ENCODE measurements around the gene FJX1.
A peak's percentile ranks its signal among the peaks of the same experiment; 100 is the strongest.

FJX1 gene

GRCh38 chr11:35662649-35663407, 44.6 kb downstream of the FJX1 start, which contains the start of gene TRIM44 (continued):
- TF ChIP-seq ZNF645 (tag by site-specific recombination; IDR thresholded peaks at IDR 0.05), result 0 out of 2 replicates have a peak, but pooled peaks have one; percentile 28
- peak; percentile 70 for TF ChIP-seq ZFP69B (tag by site-specific recombination; IDR thresholded peaks at IDR 0.05)
- no peak for TF ChIP-seq ZNF221 (tag by site-specific recombination; IDR thresholded peaks at IDR 0.05; ENCODE audit: borderline replicate concordance)
- TF ChIP-seq ZNF514 (tag by site-specific recombination; IDR thresholded peaks at IDR 0.05), result no peak
- no peak for TF ChIP-seq ZNF747 (tag by site-specific recombination; IDR thresholded peaks at IDR 0.05)
- TF ChIP-seq ZNF423 (tag by site-specific recombination; IDR thresholded peaks at IDR 0.05), result peak; percentile 61; the same call in 1 of the 2 replicates
- 0 out of 2 replicates have a peak, but pooled peaks have one; percentile 4 for TF ChIP-seq ZNF513 (tag by site-specific recombination; IDR thresholded peaks at IDR 0.05)
- no peak for TF ChIP-seq PRDM2 (tag by site-specific recombination; IDR thresholded peaks at IDR 0.05; ENCODE audit: borderline replicate concordance)
- no peak for TF ChIP-seq ZFP41 (tag by site-specific recombination; IDR thresholded peaks at IDR 0.05; ENCODE audit: borderline replicate concordance)
- 0 out of 2 replicates have a peak, but pooled peaks have one; percentile 24 for TF ChIP-seq ZEB2 (tag by site-specific recombination; IDR thresholded peaks at IDR 0.05)
- no peak for TF ChIP-seq ZNF280C (tag by site-specific recombination; IDR thresholded peaks at IDR 0.05)
- TF ChIP-seq ZNF777 (tag by site-specific recombination; IDR thresholded peaks at IDR 0.05; ENCODE audit: borderline replicate concordance), result no peak
- no peak for TF ChIP-seq ZNF155 (tag by site-specific recombination; IDR thresholded peaks at IDR 0.05)
- TF ChIP-seq ZNF2 (tag by site-specific recombination; IDR thresholded peaks at IDR 0.05), result peak; percentile 70
- TF ChIP-seq MYNN (tag by site-specific recombination; IDR thresholded peaks at IDR 0.05; ENCODE audit: borderline replicate concordance), result no peak
- TF ChIP-seq ZNF623 (tag by site-specific recombination; IDR thresholded peaks at IDR 0.05), result no peak
- TF ChIP-seq ZBTB17 (tag by site-specific recombination; IDR thresholded peaks at IDR 0.05), result no peak
- TF ChIP-seq ZFP3 (tag by site-specific recombination; IDR thresholded peaks at IDR 0.05; ENCODE audit: low read depth), result no peak
- TF ChIP-seq PRDM4 (tag by site-specific recombination; IDR thresholded peaks at IDR 0.05), result no peak
- no peak for TF ChIP-seq TCF7L2 (IDR thresholded peaks at IDR 0.05; ENCODE audit: borderline replicate concordance, low read depth, low read length)
- TF ChIP-seq YY2 (tag by site-specific recombination; IDR thresholded peaks at IDR 0.05), result no peak; the same call in 1 of the 2 replicates
- TF ChIP-seq ZNF843 (tag by site-specific recombination; IDR thresholded peaks at IDR 0.05), result 0 out of 2 replicates have a peak, but pooled peaks have one; percentile 8
- no peak for TF ChIP-seq ZNF324 (tag by site-specific recombination; IDR thresholded peaks at IDR 0.05)

Measured in HEK293 (cell line).